WI38 (cell line): ENCODE results near the gene DSCAML1.

Experiments
- H3K4me3 ChIP-seq: 2 replicates; pipeline ENCODE4 v1.5.1; 2011; ENCODE audit warnings: low read depth, mild to moderate bottlenecking, control low read depth, low read length
- TF ChIP-seq, protein P1 (sequence below): IDR thresholded peaks from 2 replicates; pipeline ENCODE4 v1.5.1; 2012; ENCODE audit warnings: low read depth, mild to moderate bottlenecking, control low read depth, low read length

The DSCAML1 gene

GRCh38 chr11:117441146-117441975, 355.7 kb downstream of the DSCAML1 start:
- TF ChIP-seq, protein P1, sequence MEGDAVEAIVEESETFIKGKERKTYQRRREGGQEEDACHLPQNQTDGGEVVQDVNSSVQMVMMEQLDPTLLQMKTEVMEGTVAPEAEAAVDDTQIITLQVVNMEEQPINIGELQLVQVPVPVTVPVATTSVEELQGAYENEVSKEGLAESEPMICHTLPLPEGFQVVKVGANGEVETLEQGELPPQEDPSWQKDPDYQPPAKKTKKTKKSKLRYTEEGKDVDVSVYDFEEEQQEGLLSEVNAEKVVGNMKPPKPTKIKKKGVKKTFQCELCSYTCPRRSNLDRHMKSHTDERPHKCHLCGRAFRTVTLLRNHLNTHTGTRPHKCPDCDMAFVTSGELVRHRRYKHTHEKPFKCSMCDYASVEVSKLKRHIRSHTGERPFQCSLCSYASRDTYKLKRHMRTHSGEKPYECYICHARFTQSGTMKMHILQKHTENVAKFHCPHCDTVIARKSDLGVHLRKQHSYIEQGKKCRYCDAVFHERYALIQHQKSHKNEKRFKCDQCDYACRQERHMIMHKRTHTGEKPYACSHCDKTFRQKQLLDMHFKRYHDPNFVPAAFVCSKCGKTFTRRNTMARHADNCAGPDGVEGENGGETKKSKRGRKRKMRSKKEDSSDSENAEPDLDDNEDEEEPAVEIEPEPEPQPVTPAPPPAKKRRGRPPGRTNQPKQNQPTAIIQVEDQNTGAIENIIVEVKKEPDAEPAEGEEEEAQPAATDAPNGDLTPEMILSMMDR: no peak

DNA sequence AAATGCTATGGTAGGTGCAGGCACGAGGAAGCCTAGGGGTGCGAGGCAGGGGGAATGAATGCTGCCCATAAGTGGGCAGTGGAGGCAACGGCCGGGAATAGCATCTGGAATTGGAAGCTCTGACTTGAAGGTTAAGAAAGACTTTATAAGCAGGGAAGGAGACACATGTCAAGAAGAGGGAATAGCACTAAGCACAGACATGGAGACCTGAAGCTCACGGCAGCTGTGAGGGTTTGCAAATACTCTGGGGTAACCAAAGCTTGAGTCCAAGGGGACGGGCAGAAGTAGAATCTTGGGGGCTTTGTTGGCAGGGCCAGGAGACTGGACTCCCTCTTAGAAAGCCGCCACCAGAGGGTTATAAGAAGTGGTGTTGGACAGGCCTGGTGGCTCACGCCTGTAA, 356.8 kb downstream of the DSCAML1 start:
- TF ChIP-seq, protein P1: no peak
- no peak overlapping the region for H3K4me3 ChIP-seq

More at GRCh38 chr11:117441146-117441975, 355.7 kb downstream of the DSCAML1 start:
- H3K4me3 ChIP-seq: no peak overlapping the region

DNA sequence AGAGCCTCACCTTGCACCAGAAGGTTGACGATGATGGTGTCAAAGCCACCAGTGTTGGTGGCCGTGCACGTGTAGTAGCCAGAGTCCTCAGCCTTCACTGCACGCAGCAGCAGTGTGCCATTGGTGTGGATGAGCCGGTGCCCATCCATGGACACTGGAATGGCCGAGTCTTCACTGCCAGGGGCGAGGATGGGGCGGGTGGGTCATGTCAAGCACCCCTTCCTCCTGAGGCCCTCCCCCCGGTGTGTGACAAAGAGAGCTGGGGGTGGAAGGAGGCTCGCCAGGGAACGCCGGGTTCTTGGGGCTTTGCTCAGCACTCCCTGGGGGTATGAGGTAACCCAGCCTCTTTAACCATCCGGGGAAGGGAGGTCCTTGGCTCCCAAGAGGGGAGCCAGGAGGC, 357.8 kb downstream of the DSCAML1 start:
- TF ChIP-seq, protein P1: no peak
- H3K4me3 ChIP-seq: no peak overlapping the region

DNA sequence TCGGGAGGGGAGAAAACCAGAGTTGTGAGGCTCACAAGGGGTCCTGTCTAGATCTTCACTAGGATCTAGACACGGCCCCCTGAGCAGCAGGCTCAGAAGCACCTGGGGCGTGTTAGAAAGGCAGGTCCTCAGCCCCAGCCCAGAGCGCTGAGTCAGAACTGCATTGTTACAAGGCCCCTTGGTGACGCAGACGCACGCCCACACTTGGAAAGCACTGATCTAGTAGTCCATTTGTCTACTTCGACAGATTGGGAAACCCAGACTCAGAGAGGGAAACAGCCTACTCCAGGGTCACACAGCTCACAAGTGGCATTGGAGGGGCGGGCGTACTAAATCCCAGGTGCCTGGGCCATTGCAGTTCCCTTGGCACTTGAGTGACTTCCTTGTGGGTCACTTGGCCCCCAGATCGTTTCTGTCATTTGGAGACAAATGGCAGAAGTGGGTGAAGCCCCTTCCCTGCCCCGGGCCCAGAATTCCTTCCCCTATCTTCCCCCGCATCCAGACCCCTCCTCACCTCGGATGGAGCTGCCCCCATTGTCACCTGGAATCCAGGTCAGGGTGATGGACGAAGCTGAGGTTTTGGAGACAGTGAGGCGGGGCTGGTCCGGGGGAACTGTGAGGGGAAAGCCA, 358.5 kb downstream of the DSCAML1 start:
- TF ChIP-seq, protein P1: no peak
- H3K4me3 ChIP-seq: no peak overlapping the region

- TF ChIP-seq, protein P1: no peak
- no peak overlapping the region for H3K4me3 ChIP-seq
Observed at GRCh38 chr11:117437791-117438130, 359.3 kb downstream of the DSCAML1 start.

DNA sequence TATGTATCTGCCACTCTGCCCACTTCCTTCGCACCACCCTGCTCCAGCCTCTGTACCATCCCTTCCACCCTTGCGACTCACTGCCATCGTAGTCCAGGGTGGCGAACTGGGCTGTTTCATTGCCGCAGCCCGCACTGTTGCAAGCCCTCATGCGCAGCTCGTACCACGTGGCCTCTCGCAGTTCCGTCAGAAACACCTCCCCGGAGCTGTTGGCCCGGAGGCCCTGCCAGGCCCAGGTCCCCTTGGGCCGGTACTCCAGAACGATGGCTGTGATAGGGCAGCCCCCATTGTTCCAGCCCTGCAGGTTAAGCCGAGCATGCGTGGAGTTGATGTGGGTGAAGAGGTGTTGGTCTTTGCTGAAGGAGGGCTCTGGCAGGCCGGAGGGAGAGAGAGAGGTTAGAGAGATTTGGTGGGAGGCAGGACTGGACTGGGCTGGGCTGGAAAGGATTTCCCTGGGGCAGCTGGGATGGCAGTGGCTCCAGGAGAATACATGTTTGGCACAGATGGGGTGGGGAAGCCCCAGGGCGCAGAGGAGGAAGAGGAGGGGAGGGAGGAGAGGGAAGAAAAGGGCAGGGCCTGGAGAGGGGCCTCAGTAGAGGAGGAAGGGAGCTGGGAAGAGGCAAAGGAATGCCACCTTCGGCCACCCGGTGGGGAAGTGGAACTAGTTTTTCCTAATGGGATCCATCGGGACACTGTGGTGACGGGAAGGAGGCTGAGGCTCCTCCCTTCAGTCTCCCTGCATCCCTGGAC, 359.8 kb downstream of the DSCAML1 start:
- H3K4me3 ChIP-seq: no peak overlapping the region
- TF ChIP-seq, protein P1: no peak

GRCh38 chr11:117435326-117435725, 361.7 kb downstream of the DSCAML1 start:
- TF ChIP-seq, protein P1: no peak
- no peak overlapping the region for H3K4me3 ChIP-seq
